ENCODE measurements around the gene RAD50.

RAD50 gene

DNA sequence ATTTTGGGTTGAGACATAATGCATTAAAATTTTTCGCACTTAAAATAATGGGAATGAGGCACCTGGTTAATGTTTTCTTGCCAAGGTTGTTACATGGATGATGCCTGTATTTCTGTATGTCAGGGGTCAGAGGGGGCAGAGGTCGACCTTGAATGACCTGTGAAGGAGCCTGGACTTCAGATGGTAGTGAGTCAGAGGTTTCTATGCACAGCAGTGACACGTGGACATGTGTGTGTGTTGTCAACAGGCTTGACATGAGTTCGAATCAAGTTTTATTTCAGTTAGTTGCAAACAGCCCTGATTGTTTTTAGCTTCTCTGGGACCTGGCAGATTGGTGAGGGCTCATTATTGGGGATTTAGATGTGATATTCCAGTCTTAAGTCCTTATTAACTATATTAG lies 17.1 kb upstream of the RAD50 start:
- TF ChIP-seq EZH2phosphoT487 (conservative IDR thresholded peaks at IDR 0.05; ENCODE audit: low read length), result no peak
- TF ChIP-seq, protein P1, sequence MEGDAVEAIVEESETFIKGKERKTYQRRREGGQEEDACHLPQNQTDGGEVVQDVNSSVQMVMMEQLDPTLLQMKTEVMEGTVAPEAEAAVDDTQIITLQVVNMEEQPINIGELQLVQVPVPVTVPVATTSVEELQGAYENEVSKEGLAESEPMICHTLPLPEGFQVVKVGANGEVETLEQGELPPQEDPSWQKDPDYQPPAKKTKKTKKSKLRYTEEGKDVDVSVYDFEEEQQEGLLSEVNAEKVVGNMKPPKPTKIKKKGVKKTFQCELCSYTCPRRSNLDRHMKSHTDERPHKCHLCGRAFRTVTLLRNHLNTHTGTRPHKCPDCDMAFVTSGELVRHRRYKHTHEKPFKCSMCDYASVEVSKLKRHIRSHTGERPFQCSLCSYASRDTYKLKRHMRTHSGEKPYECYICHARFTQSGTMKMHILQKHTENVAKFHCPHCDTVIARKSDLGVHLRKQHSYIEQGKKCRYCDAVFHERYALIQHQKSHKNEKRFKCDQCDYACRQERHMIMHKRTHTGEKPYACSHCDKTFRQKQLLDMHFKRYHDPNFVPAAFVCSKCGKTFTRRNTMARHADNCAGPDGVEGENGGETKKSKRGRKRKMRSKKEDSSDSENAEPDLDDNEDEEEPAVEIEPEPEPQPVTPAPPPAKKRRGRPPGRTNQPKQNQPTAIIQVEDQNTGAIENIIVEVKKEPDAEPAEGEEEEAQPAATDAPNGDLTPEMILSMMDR (IDR thresholded peaks at IDR 0.05; ENCODE audit: insufficient read depth, low read length, poor library complexity, severe bottlenecking), result no peak
- no peak overlapping the region for H3K4me2 ChIP-seq (ENCODE audit: low read depth, low read length, poor library complexity, severe bottlenecking)
- H3K4me3 ChIP-seq (ENCODE audit: insufficient read depth, low read length, poor library complexity, severe bottlenecking), result no peak overlapping the region
- no peak overlapping the region for H3K27ac ChIP-seq (ENCODE audit: low read depth, low read length)
- H3K9me3 ChIP-seq (ENCODE audit: insufficient read depth, low read length), result no peaks in the 10 kb centered on the region
- H3F3A ChIP-seq (ENCODE audit: insufficient read depth), result no peaks in the 10 kb centered on the region
- H3K79me2 ChIP-seq (ENCODE audit: insufficient read depth, low read length), result no peaks in the 10 kb centered on the region
- no peak overlapping the region for H3K9ac ChIP-seq (ENCODE audit: low read length)
- no peaks in the 10 kb centered on the region for H3K9me2 ChIP-seq (replicated peaks; ENCODE audit: insufficient read depth, low read length)
- no peak overlapping the region for H2AFZ ChIP-seq (ENCODE audit: low read depth, low read length, severe bottlenecking)
- H4K20me1 ChIP-seq (ENCODE audit: low read depth, low read length), result no peaks in the 10 kb centered on the region
- no peaks in the 10 kb centered on the region for H3K36me3 ChIP-seq (ENCODE audit: low read length)
- no peaks in the 10 kb centered on the region for H3K27me3 ChIP-seq (ENCODE audit: low read length)

DNA sequence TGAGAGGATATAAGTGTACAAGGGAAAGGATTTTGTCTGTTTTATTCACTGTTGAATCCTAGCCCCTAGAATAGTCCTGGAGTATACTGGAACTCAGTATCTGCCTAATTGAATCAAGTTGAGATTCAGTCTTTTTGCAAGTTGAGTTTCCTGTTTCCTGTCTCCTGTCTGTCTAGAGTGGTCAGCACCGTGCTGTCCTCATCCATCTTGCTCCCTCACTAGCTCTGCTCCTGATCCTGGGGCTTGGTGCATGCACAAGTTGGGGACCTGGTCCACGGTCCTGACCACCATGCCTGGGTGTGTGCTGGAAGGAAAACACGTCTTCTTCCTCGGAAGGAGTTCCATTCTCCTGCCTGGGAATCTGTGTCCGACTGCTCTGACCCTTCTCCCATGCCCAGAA lies 16.6 kb upstream of the RAD50 start:
- H3K27me3 ChIP-seq (ENCODE audit: low read length), result no peaks in the 10 kb centered on the region
- no peaks in the 10 kb centered on the region for H3K79me2 ChIP-seq (ENCODE audit: insufficient read depth, low read length)
- no peaks in the 10 kb centered on the region for H3K9me3 ChIP-seq (ENCODE audit: insufficient read depth, low read length)
- no peak overlapping the region for H3K9ac ChIP-seq (ENCODE audit: low read length)
- H3K27ac ChIP-seq (ENCODE audit: low read depth, low read length), result no peak overlapping the region
- no peaks in the 10 kb centered on the region for H3K36me3 ChIP-seq (ENCODE audit: low read length)
- H4K20me1 ChIP-seq (ENCODE audit: low read depth, low read length), result no peaks in the 10 kb centered on the region
- no peaks in the 10 kb centered on the region for H3F3A ChIP-seq (ENCODE audit: insufficient read depth)
- no peak overlapping the region for H3K4me3 ChIP-seq (ENCODE audit: insufficient read depth, low read length, poor library complexity, severe bottlenecking)
- no peak overlapping the region for H2AFZ ChIP-seq (ENCODE audit: low read depth, low read length, severe bottlenecking)
- H3K9me2 ChIP-seq (replicated peaks; ENCODE audit: insufficient read depth, low read length), result no peaks in the 10 kb centered on the region
- H3K4me2 ChIP-seq (ENCODE audit: low read depth, low read length, poor library complexity, severe bottlenecking), result no peak overlapping the region
- TF ChIP-seq EZH2phosphoT487 (conservative IDR thresholded peaks at IDR 0.05; ENCODE audit: low read length), result no peak
- TF ChIP-seq, protein P1 (IDR thresholded peaks at IDR 0.05; ENCODE audit: insufficient read depth, low read length, poor library complexity, severe bottlenecking), result no peak

DNA sequence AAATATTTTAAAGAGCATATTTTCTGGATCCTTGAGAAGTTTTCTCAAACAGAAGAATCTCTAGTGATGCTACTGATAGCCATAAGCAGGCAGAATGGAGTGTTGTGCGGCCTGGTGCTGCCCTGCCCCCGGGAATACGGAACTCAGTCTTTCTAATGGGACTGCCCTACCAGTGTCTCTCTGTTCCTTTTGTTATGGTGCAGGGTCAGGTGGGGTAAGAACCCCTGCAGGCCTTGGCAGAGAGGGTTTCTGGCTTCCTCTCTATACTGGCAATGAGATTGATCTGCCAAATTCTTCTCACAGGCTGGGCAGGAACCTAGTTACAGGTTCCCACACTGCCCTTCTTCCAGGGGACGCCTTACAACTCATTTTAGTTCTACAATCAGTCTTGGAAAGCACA lies 16.0 kb upstream of the RAD50 start:
- H3K9me2 ChIP-seq (replicated peaks; ENCODE audit: insufficient read depth, low read length), result no peaks in the 10 kb centered on the region
- no peaks in the 10 kb centered on the region for H4K20me1 ChIP-seq (ENCODE audit: low read depth, low read length)
- no peaks in the 10 kb centered on the region for H3K36me3 ChIP-seq (ENCODE audit: low read length)
- no peak overlapping the region for H3K4me2 ChIP-seq (ENCODE audit: low read depth, low read length, poor library complexity, severe bottlenecking)
- no peak overlapping the region for H3K9ac ChIP-seq (ENCODE audit: low read length)
- no peaks in the 10 kb centered on the region for H3K79me2 ChIP-seq (ENCODE audit: insufficient read depth, low read length)
- no peak overlapping the region for H3K4me3 ChIP-seq (ENCODE audit: insufficient read depth, low read length, poor library complexity, severe bottlenecking)
- H3K27ac ChIP-seq (ENCODE audit: low read depth, low read length), result no peak overlapping the region
- H3K9me3 ChIP-seq (ENCODE audit: insufficient read depth, low read length), result no peaks in the 10 kb centered on the region
- TF ChIP-seq, protein P1 (IDR thresholded peaks at IDR 0.05; ENCODE audit: insufficient read depth, low read length, poor library complexity, severe bottlenecking), result no peak
- TF ChIP-seq EZH2phosphoT487 (conservative IDR thresholded peaks at IDR 0.05; ENCODE audit: low read length), result no peak
- H2AFZ ChIP-seq (ENCODE audit: low read depth, low read length, severe bottlenecking), result no peak overlapping the region
- H3F3A ChIP-seq (ENCODE audit: insufficient read depth), result no peaks in the 10 kb centered on the region
- no peaks in the 10 kb centered on the region for H3K27me3 ChIP-seq (ENCODE audit: low read length)

Measured in SU-DHL-6 (cell line).